Pancreas (tissue), 10 donors: Measurements from ENCODE around the gene POLR2M. TPM values are rescaled to one million over a fixed set of nuclear protein-coding genes. Genes with fewer than 3 reads are reported as not detected.

Experiments used
- ATAC-seq, 4 donors: fragments of 200-7000 bp; cut with Tn5 transposase; one replicate each; pipeline versions ENCODE4 v1.8.0 to v1.9.1; 2020; ENCODE audit warnings: mild to moderate bottlenecking in 4 of 4, moderate library complexity in 4 of 4
- DNase-seq, 6 donors: peaks; one replicate each; pipeline ENCODE4 v3.0.0-alpha.2; 2020
- FAIRE-seq: peaks from 2 replicates; lab custom pipeline; 2012; peaks lifted over from hg19 to GRCh38; lab: Jason Lieb, UNC
- H3K27ac ChIP-seq, 4 donors: fragments of 200-600 bp; sonication (generic); 1 replicate in 3 of 4; 2 replicates in 1 of 4; pipeline versions ENCODE4 v1.5.0 to v1.8.0; 2020
- H3K27me3 ChIP-seq, 4 donors: fragments of 200-600 bp; one replicate each; pipeline ENCODE4 v1.8.0; 2021
- H3K36me3 ChIP-seq, 3 donors: fragments of 200-600 bp; sonication (generic) in 1 of 3; one replicate each; pipeline versions ENCODE4 v1.5.0 to v1.8.0; 2020 to 2021
- H3K4me1 ChIP-seq, 3 donors: fragments of 200-600 bp; one replicate each; pipeline ENCODE4 v1.8.0; 2021
- H3K4me3 ChIP-seq, 4 donors: fragments of 200-600 bp; sonication (generic) in 2 of 4; one replicate each; pipeline versions ENCODE4 v1.5.0 to v1.8.0; 2020 to 2021
- H3K9me3 ChIP-seq, 4 donors: fragments of 200-600 bp; one replicate each; pipeline ENCODE4 v1.8.0; 2021
- CTCF ChIP-seq, 4 donors: fragments of 200-600 bp; sonication (generic) in 3 of 4; IDR thresholded peaks; one replicate each; pipeline versions ENCODE4 v1.5.0 to v1.8.0; 2021; ENCODE audit warnings: antibody characterized with exemption in 4 of 4
- WGBS, 2 donors: extraction: QIAGEN DNeasy Blood & Tissue Kit; methylation state at CpG; one replicate each; pipeline ENCODE4 v1.1.7; 2013; 5-methylcytosine and 5-hydroxymethylcytosine counted together
- intact Hi-C, 3 donors: fragments of 100-400 bp; cut with DNase I; formaldehyde crosslinking; loops; one replicate each; pipeline versions ENCODE4 v1.11.1 to v1.14.2; 2022
- polyA plus RNA-seq, 2 donors: library from polyadenylated mRNA; stranded (reverse); fragments of 200-250 nt; gene quantifications; one replicate each; pipeline ENCODE4 v1.2.3, GENCODE V29; 2013
- total RNA-seq, 6 donors: library from RNA; stranded (reverse); fragmentation: NEBNext Ultra II Directional in 4 of 6; extraction: Animal tissue kit (Norgen Biotek cat#: 25700) in 4 of 6; gene quantifications; one replicate each; pipeline versions ENCODE4 v1.2.1 to v1.2.4, GENCODE V29; 2021 to 2023
- donor health status: healthy with polysubstance abuse.
- donor health status: DM: no; HTN: no; CAD: no; lungs with moderate emphysema.
- donor health status: DM: no; HTN: no; CAD: no.
- donor health status: control.
- donor health status: control.
- donor health status: Bipolar disorder and iron deficiency.
- donor health status: DM: yes; HTN: yes; CAD: no.
- donor health status: DM: no; HTN: no; CAD: no.
- donor health status: DM: no; HTN: no; CAD: no.
- donor health status: DM: yes; HTN: yes; CAD: no.

POLR2M gene
- total and polyA plus RNA-seq, 8 donors, result 30.3 to 54.1 (median 40.6) TPM

- H3K36me3 ChIP-seq, result no peaks in the 10 kb centered on the region
- no peak overlapping the region for H3K27ac ChIP-seq
- 74 to 75% methylated on average over 4 of the region's 4 CpGs for WGBS, 2 donors
- H3K4me3 ChIP-seq, result no peak overlapping the region
- FAIRE-seq, result no peak
- intact Hi-C loops, result no loop called here
- no peaks in the 10 kb centered on the region for H3K9me3 ChIP-seq
- no peak for TF ChIP-seq CTCF (IDR thresholded peaks at IDR 0.05)
- H3K4me1 ChIP-seq, result peaks cover 5 to 23% (median 6%) of the 10 kb centered on the region in 3 donors
- no peaks in the 10 kb centered on the region for H3K27me3 ChIP-seq
- ATAC-seq, result peak in 2 of 4 donors; percentile 13 to 28
- no peak for DNase-seq
Measured at GRCh38 chr15:57686657-57687056, 19.9 kb upstream of the POLR2M start.

GRCh38 chr15:57690341-57690966, 16.1 kb upstream of the POLR2M start:
- peak in 1 of 6 donors; percentile 40 for DNase-seq
- WGBS, 2 donors, result 83 to 87% methylated on average over 6 of the region's 6 CpGs
- H3K36me3 ChIP-seq, result no peaks in the 10 kb centered on the region
- FAIRE-seq, result no peak
- peak overlapping the region in 2 of 4 donors; percentile 54 to 60 for H3K27ac ChIP-seq
- peaks cover 10 to 40% (median 15%) of the 10 kb centered on the region in 3 donors for H3K4me1 ChIP-seq
- TF ChIP-seq CTCF (IDR thresholded peaks at IDR 0.05), result no peak
- no peaks in the 10 kb centered on the region for H3K27me3 ChIP-seq
- no peak overlapping the region for H3K4me3 ChIP-seq
- no peaks in the 10 kb centered on the region for H3K9me3 ChIP-seq
- peak; percentile 12 to 34 (median 20) for ATAC-seq
- intact Hi-C loops, result no loop called here

- no peak for FAIRE-seq
- Histone ChIP-seq H3K4me1 (peaks cover 10 to 33% (median 15%) of the 10 kb centered on the region in 3 donors), H3K27ac (peak overlapping the region in 3 of 4 donors; percentile 26 to 60 (median 54)), H3K36me3 (no peaks in the 10 kb centered on the region), H3K9me3 (no peaks in the 10 kb centered on the region), H3K4me3 (no peak overlapping the region), H3K27me3 (no peaks in the 10 kb centered on the region)
- no peak for TF ChIP-seq CTCF (IDR thresholded peaks at IDR 0.05)
- peak; percentile 44 to 87 (median 75) for ATAC-seq
- no peak for DNase-seq
- intact Hi-C loops, result no loop called here
- 10 to 16% methylated on average over 1 of the region's 1 CpG for WGBS, 2 donors
Measured at GRCh38 chr15:57691082-57691481, 15.4 kb upstream of the POLR2M start.

- TF ChIP-seq CTCF (IDR thresholded peaks at IDR 0.05), result no peak
- intact Hi-C loops, result no loop called here
- FAIRE-seq (no peak), DNase-seq (no peak), ATAC-seq (peak in 3 of 4 donors; percentile 17 to 31 (median 21))
- Histone ChIP-seq H3K27me3 (no peaks in the 10 kb centered on the region), H3K27ac (no peak overlapping the region), H3K9me3 (no peaks in the 10 kb centered on the region), H3K4me3 (no peak overlapping the region), H3K36me3 (no peaks in the 10 kb centered on the region), H3K4me1 (peaks cover 10 to 30% (median 15%) of the 10 kb centered on the region in 3 donors)
- 69 to 76% methylated on average over 1 of the region's 1 CpG for WGBS, 2 donors
Measured at GRCh38 chr15:57692709-57693108, 13.8 kb upstream of the POLR2M start.

- no peak overlapping the region for H3K4me3 ChIP-seq
- no peaks in the 10 kb centered on the region for H3K36me3 ChIP-seq
- DNase-seq (no peak), ATAC-seq (no peak), FAIRE-seq (no peak)
- 91 to 97% methylated on average over 1 of the region's 1 CpG for WGBS, 2 donors
- intact Hi-C loops, result no loop called here
- H3K9me3 ChIP-seq, result no peaks in the 10 kb centered on the region
- H3K4me1 ChIP-seq, result peaks cover 10 to 30% (median 15%) of the 10 kb centered on the region in 3 donors
- no peak for TF ChIP-seq CTCF (IDR thresholded peaks at IDR 0.05)
- no peaks in the 10 kb centered on the region for H3K27me3 ChIP-seq
- no peak overlapping the region for H3K27ac ChIP-seq
Measured at GRCh38 chr15:57694279-57694678, 12.2 kb upstream of the POLR2M start.
